CD8-positive, alpha-beta memory T cell (primary cell): ENCODE measurements around the gene BAHD1. TPM values are rescaled to one million over a fixed set of nuclear protein-coding genes. Genes with fewer than 3 reads are reported as not detected.
A peak's percentile ranks its signal among the peaks of the same experiment; 100 is the strongest.

Experiments
- CTCF ChIA-PET: fragments of 350-600 bp; sonication (Branson Sonifier 250); formaldehyde crosslinking; loops from one replicate; lab custom pipeline; 2021; ENCODE audit warnings: antibody characterized with exemption; lab: Charles Lee
- POLR2A ChIA-PET: fragments of 350-600 bp; sonication (Branson Sonifier 250); formaldehyde crosslinking; loops from one replicate; lab custom pipeline; 2021; ENCODE audit warnings: antibody characterized with exemption; lab: Charles Lee
- DNase-seq, 5 donors: peaks; one replicate each; pipeline versions ENCODE4 v3.0.0 to v3.0.0-alpha.2; 2020 to 2022; ENCODE audit warnings: mixed read lengths in 1 of 5
- H3K27ac ChIP-seq: one replicate; pipeline ENCODE4 v1.7.0; 2013; ENCODE audit warnings: low read depth, mild to moderate bottlenecking, low read length, moderate library complexity
- H3K27me3 ChIP-seq: 2 replicates; pipeline ENCODE4 v1.7.0; 2013; ENCODE audit warnings: low read length, mild to moderate bottlenecking; ENCODE audit not compliant: insufficient read depth, poor library complexity, severe bottlenecking
- H3K36me3 ChIP-seq: 2 replicates; pipeline ENCODE4 v1.7.0; 2013; ENCODE audit warnings: mild to moderate bottlenecking, low read length, moderate library complexity; ENCODE audit not compliant: insufficient read depth
- H3K4me1 ChIP-seq: 2 replicates; pipeline ENCODE4 v1.7.0; 2013; ENCODE audit warnings: mild to moderate bottlenecking, low read length, moderate library complexity; ENCODE audit not compliant: insufficient read depth
- H3K4me3 ChIP-seq: 2 replicates; pipeline ENCODE4 v1.7.0; 2013; ENCODE audit warnings: mild to moderate bottlenecking, low read length
- H3K9me3 ChIP-seq: 2 replicates; pipeline ENCODE4 v1.7.0; 2013; ENCODE audit warnings: mild to moderate bottlenecking, low read length
- H3K27ac Mint-ChIP-seq, 8 donors: one replicate each; pipeline ENCODE4 v1.8.0; 2020 to 2021; ENCODE audit warnings: mixed read lengths in 8 of 8, mild to moderate bottlenecking in 6 of 8, inconsistent platforms in 3 of 8, moderate library complexity in 3 of 8
- H3K27me3 Mint-ChIP-seq, 2 donors: one replicate each; pipeline ENCODE4 v1.8.0; 2020 to 2021; ENCODE audit warnings: mixed read lengths in 2 of 2, mild to moderate bottlenecking in 1 of 2, moderate library complexity in 1 of 2
- H3K36me3 Mint-ChIP-seq, 3 donors: one replicate each; pipeline ENCODE4 v1.8.0; 2020 to 2021; ENCODE audit warnings: mixed read lengths in 3 of 3, inconsistent platforms in 1 of 3, mild to moderate bottlenecking in 1 of 3
- H3K4me1 Mint-ChIP-seq, 3 donors: one replicate each; pipeline ENCODE4 v1.8.0; 2020 to 2021; ENCODE audit warnings: mixed read lengths in 3 of 3, inconsistent platforms in 1 of 3, mild to moderate bottlenecking in 1 of 3
- H3K4me3 Mint-ChIP-seq, 7 donors: one replicate each; pipeline ENCODE4 v1.8.0; 2020 to 2021; ENCODE audit warnings: mixed read lengths in 7 of 7, mild to moderate bottlenecking in 6 of 7, moderate library complexity in 4 of 7, inconsistent platforms in 2 of 7
- H3K9me3 Mint-ChIP-seq, 5 donors: one replicate each; pipeline ENCODE4 v1.8.0; 2020 to 2022; ENCODE audit warnings: mixed read lengths in 5 of 5, mild to moderate bottlenecking in 3 of 5, moderate library complexity in 2 of 5, inconsistent platforms in 1 of 5
- polyA plus RNA-seq: library from polyadenylated mRNA; unstranded; fragments of 300-500 nt; fragmentation: Illumina TruSeq; gene quantifications from one replicate; pipeline ENCODE4 v1.2.3, GENCODE V29; 2021
- total RNA-seq, 2 experiments: library from RNA; stranded (reverse); gene quantifications; one replicate each; pipeline ENCODE4 v1.2.3, GENCODE V29; 2021

The BAHD1 gene
- total and polyA plus RNA-seq, 3 experiments from 2014 or later = 4.1 to 24.9 (median 23.6) TPM

DNA sequence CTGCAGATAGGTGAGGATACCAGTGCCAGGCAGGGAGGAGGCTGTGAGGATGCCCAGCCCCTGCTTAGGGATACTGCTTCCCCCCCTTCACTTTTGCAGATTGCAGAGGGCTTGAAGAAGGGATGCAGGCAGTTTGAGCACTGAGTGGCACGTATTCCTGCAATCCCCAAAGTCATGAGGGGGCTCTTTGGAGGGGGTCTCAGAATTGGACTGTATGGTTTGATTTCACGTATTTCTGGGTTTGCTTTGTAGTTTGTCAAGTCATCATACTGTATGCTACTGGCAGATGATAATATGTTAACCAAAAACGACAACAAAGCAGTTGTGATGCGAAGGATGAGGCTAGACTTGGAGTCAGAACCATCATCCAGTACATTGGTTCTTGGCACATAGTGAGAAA lies 58.1 kb downstream of the BAHD1 start:
- CTCF ChIA-PET = no interaction called here
- H3K4me3 Mint-ChIP-seq = no peak overlapping the region

GRCh38 chr15:40499931-40500330 lies 59.2 kb downstream of the BAHD1 start:
- peaks cover 0 to 2% (median 0%) of the 10 kb centered on the region in 3 donors for H3K36me3 Mint-ChIP-seq
- H3K4me1 ChIP-seq = no peaks in the 10 kb centered on the region
- no peak for DNase-seq
- CTCF ChIA-PET = no interaction called here
- H3K27me3 Mint-ChIP-seq = peaks cover 18 to 33% of the 10 kb centered on the region in 2 donors
- H3K4me1 Mint-ChIP-seq = no peaks in the 10 kb centered on the region
- no peak overlapping the region for H3K4me3 Mint-ChIP-seq
- no peaks in the 10 kb centered on the region for H3K36me3 ChIP-seq
- no peak overlapping the region for H3K4me3 ChIP-seq
- H3K9me3 ChIP-seq = no peaks in the 10 kb centered on the region
- peaks cover 4% of the 10 kb centered on the region for H3K27me3 ChIP-seq
- no peak overlapping the region for H3K27ac Mint-ChIP-seq
- POLR2A ChIA-PET = interaction anchor here (0.7 kb wide), 1 partner anchor 105 kb away, joined by 4 read pairs; no protein-coding TSS in a partner anchor
- no peaks in the 10 kb centered on the region for H3K9me3 Mint-ChIP-seq
- no peak overlapping the region for H3K27ac ChIP-seq

More for the DNA sequence above, 58.1 kb downstream of the BAHD1 start:
- Mint-ChIP-seq H3K4me1 (peaks cover 4 to 5% (median 5%) of the 10 kb centered on the region in 3 donors), H3K9me3 (no peaks in the 10 kb centered on the region), H3K36me3 (peaks cover 0 to 2% (median 0%) of the 10 kb centered on the region in 3 donors), H3K27ac (no peak overlapping the region), H3K27me3 (peaks cover 20 to 27% of the 10 kb centered on the region in 2 donors)
- peaks cover 2% of the 10 kb centered on the region for H3K4me1 ChIP-seq
- no peak overlapping the region for H3K4me3 ChIP-seq
- peaks cover 4% of the 10 kb centered on the region for H3K27me3 ChIP-seq
- H3K36me3 ChIP-seq = no peaks in the 10 kb centered on the region
- H3K9me3 ChIP-seq = no peaks in the 10 kb centered on the region
- DNase-seq = no peak
- POLR2A ChIA-PET = no interaction called here
- H3K27ac ChIP-seq = no peak overlapping the region

DNA sequence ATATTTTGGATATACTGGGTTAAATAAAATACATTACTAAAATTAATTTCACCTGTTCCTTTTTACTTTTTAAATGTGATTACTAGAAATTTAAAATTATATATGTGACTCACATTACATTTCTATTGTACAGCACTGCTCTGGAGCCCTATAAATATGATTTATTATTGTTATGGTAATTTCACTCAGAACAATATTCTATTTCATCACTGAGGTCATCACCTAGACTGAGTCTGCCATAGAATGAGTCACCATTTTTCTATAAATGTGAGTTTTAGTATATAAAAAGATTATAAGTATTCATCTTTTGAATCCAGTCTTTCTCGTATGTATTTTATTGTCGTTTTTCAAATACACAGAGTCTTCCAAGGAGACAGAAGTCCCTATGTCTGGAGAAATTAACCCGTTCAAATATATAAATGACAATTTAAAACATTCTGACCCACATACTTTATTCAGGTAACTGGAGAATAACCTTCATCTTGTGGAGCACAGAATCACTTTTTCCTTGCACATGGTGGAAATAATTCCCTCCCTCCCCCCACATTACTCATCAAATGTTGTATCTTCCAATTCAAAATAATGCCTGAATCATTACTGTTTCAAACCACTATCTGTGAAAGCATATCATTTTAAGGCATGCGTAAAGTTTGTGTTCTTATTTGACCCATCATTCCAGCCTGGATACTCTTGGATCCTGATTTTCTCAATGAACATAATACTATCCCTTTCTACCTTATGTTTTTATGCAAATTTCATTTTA lies 60.0 kb downstream of the BAHD1 start:
- H3K36me3 ChIP-seq = no peaks in the 10 kb centered on the region
- H3K4me1 ChIP-seq = no peaks in the 10 kb centered on the region
- H3K27ac Mint-ChIP-seq = no peak overlapping the region
- H3K4me3 Mint-ChIP-seq = no peak overlapping the region
- DNase-seq = no peak
- peaks cover 0 to 2% (median 0%) of the 10 kb centered on the region in 3 donors for H3K36me3 Mint-ChIP-seq
- H3K9me3 ChIP-seq = no peaks in the 10 kb centered on the region
- no peak overlapping the region for H3K27ac ChIP-seq
- H3K9me3 Mint-ChIP-seq = no peaks in the 10 kb centered on the region
- POLR2A ChIA-PET = no interaction called here
- CTCF ChIA-PET = no interaction called here
- H3K27me3 ChIP-seq = peaks cover 4% of the 10 kb centered on the region
- H3K4me3 ChIP-seq = no peak overlapping the region
- H3K27me3 Mint-ChIP-seq = peaks cover 19 to 38% of the 10 kb centered on the region in 2 donors
- H3K4me1 Mint-ChIP-seq = no peaks in the 10 kb centered on the region

DNA sequence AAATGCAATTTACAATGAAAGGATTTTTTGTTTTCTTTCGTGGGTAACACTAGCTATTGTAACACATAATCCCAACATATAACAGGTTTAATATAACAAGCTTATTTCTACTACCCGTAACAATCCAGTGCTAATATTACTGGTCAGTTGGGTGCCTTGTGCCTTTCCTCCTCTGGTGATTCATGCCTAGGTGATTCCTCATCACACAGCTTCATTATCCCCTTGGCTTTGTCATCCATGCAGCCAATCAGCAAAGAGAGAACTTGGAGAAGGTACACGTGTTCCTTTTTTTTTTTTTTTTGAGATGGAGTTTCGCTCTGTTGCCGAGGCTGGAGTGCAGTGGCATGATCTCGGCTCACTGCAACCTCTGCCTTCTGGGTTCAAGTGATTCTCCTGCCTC lies 60.7 kb downstream of the BAHD1 start:
- Histone ChIP-seq H3K36me3 (no peaks in the 10 kb centered on the region), H3K9me3 (no peaks in the 10 kb centered on the region), H3K4me3 (no peak overlapping the region), H3K4me1 (no peaks in the 10 kb centered on the region), H3K27ac (no peak overlapping the region), H3K27me3 (peaks cover 4% of the 10 kb centered on the region)
- ChIA-PET CTCF (interaction anchor here (0.6 to 0.7 kb wide), 2 partner anchors 24 to 88 kb away, joined by 4 read pairs; no protein-coding TSS in a partner anchor), POLR2A (no interaction called here)
- Mint-ChIP-seq H3K4me3 (no peak overlapping the region), H3K27ac (no peak overlapping the region), H3K9me3 (no peaks in the 10 kb centered on the region), H3K27me3 (peaks cover 25 to 44% of the 10 kb centered on the region in 2 donors), H3K4me1 (no peaks in the 10 kb centered on the region), H3K36me3 (peaks cover 0 to 2% (median 0%) of the 10 kb centered on the region in 3 donors)
- DNase-seq = no peak

- H3K27me3 ChIP-seq = peaks cover 19% of the 10 kb centered on the region
- H3K4me1 ChIP-seq = peaks cover 5% of the 10 kb centered on the region
- Mint-ChIP-seq H3K27me3 (peaks cover 49 to 73% of the 10 kb centered on the region in 2 donors), H3K4me3 (peak overlapping the region in 2 of 7 donors; percentile 32 to 52), H3K4me1 (peaks cover 9 to 27% (median 19%) of the 10 kb centered on the region in 3 donors), H3K27ac (no peak overlapping the region), H3K9me3 (no peaks in the 10 kb centered on the region), H3K36me3 (peaks cover 0 to 2% (median 0%) of the 10 kb centered on the region in 3 donors)
- H3K9me3 ChIP-seq = no peaks in the 10 kb centered on the region
- peak; percentile 42 to 76 (median 50) for DNase-seq
- ChIA-PET POLR2A (interaction anchor here (0.6 kb wide), 1 partner anchor 128 kb away, joined by 5 read pairs; no protein-coding TSS in a partner anchor), CTCF (interaction anchor here (0.7 to 2.5 kb wide), 11 partner anchors 10 to 162 kb away, joined by 3 to 8 read pairs (median 4); partner anchors contain the start of gene BAHD1)
- H3K27ac ChIP-seq = no peak overlapping the region
- H3K4me3 ChIP-seq = no peak overlapping the region
- H3K36me3 ChIP-seq = no peaks in the 10 kb centered on the region
Measured at GRCh38 chr15:40506964-40507571, 66.3 kb downstream of the BAHD1 start.

GRCh38 chr15:40508216-40508615 lies 67.5 kb downstream of the BAHD1 start:
- Histone ChIP-seq H3K27ac (no peak overlapping the region), H3K4me1 (peaks cover 5% of the 10 kb centered on the region), H3K36me3 (no peaks in the 10 kb centered on the region), H3K9me3 (no peaks in the 10 kb centered on the region), H3K27me3 (peaks cover 20% of the 10 kb centered on the region), H3K4me3 (no peak overlapping the region)
- Mint-ChIP-seq H3K4me3 (no peak overlapping the region), H3K9me3 (no peaks in the 10 kb centered on the region), H3K4me1 (peaks cover 14 to 32% (median 22%) of the 10 kb centered on the region in 3 donors), H3K36me3 (no peaks in the 10 kb centered on the region), H3K27ac (no peak overlapping the region), H3K27me3 (peaks cover 53 to 75% of the 10 kb centered on the region in 2 donors)
- DNase-seq = no peak
- ChIA-PET CTCF (interaction anchor here (2.5 kb wide), 1 partner anchor 65 kb away, joined by 8 read pairs; no protein-coding TSS in a partner anchor), POLR2A (no interaction called here)

DNA sequence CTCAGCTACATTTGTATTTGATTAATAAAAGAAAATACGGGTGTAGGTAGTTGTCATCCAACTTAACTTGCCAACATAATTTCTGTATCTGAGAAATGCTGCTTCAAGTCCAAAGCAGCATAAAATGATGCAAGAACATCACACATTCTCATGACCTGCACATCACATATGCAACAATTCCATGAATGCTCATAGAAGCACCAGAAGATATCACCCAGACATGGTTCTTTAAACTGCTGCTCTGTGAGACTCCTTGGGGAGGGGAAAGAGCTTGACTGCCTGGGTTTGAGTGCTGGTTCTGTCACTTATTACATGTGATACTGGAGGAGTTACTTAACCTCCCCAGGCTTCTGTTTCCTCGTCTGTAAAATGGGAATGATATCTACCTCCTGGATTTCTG lies 69.4 kb downstream of the BAHD1 start:
- Histone ChIP-seq H3K4me1 (peaks cover 5% of the 10 kb centered on the region), H3K27me3 (peaks cover 24% of the 10 kb centered on the region), H3K4me3 (no peak overlapping the region), H3K27ac (no peak overlapping the region), H3K36me3 (no peaks in the 10 kb centered on the region), H3K9me3 (no peaks in the 10 kb centered on the region)
- Mint-ChIP-seq H3K27ac (peak overlapping the region in 1 of 8 donors; percentile 8), H3K36me3 (no peaks in the 10 kb centered on the region), H3K27me3 (peaks cover 58 to 72% of the 10 kb centered on the region in 2 donors), H3K4me1 (peaks cover 14 to 32% (median 22%) of the 10 kb centered on the region in 3 donors), H3K9me3 (no peaks in the 10 kb centered on the region), H3K4me3 (peak overlapping the region in 1 of 7 donors; percentile 69)
- ChIA-PET CTCF (no interaction called here), POLR2A (no interaction called here)
- no peak for DNase-seq

DNA sequence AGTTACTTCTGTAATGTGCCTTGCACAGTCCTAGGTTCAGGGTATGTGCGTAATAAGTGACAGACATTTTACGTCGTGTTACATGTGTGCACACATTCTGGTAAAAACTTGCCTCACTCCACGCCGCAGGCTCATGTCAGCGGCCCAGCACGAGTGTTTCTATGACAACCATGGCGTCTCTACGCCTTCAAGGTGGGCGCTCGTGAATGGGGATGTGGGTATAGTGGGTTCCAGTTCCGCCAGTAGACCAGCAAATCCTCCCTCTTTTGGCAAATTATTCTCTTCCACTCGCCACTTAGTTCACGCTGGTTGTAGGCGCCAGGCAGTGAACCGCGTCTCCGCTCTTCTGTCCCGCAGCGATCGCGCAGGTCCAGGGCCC lies 70.3 kb downstream of the BAHD1 start:
- H3K4me1 Mint-ChIP-seq = peaks cover 14 to 32% (median 22%) of the 10 kb centered on the region in 3 donors
- no peaks in the 10 kb centered on the region for H3K9me3 Mint-ChIP-seq
- ChIA-PET CTCF (no interaction called here), POLR2A (no interaction called here)
- peak overlapping the region; percentile 36 for H3K4me3 ChIP-seq
- no peaks in the 10 kb centered on the region for H3K36me3 Mint-ChIP-seq
- H3K36me3 ChIP-seq = no peaks in the 10 kb centered on the region
- DNase-seq = peak in 3 of 5 donors; percentile 41 to 59 (median 53)
- H3K4me1 ChIP-seq = peaks cover 5% of the 10 kb centered on the region
- peak overlapping the region in 3 of 8 donors; percentile 1 to 75 (median 20) for H3K27ac Mint-ChIP-seq
- no peak overlapping the region for H3K27ac ChIP-seq
- peaks cover 53 to 68% of the 10 kb centered on the region in 2 donors for H3K27me3 Mint-ChIP-seq
- H3K4me3 Mint-ChIP-seq = peak overlapping the region; percentile 36 to 88 (median 80)
- no peaks in the 10 kb centered on the region for H3K9me3 ChIP-seq
- H3K27me3 ChIP-seq = peaks cover 24% of the 10 kb centered on the region
